ENCODE results near the gene ERI2. TPM values are rescaled to one million over a fixed set of nuclear protein-coding genes. Genes with fewer than 3 reads are reported as not detected.

Gene ERI2
- total and polyA plus RNA-seq, 2 of the 13 experiments (the other 11 are each of a cell fraction or from before 2014, with no cell fraction given): 17.4 to 41.3 TPM

DNA sequence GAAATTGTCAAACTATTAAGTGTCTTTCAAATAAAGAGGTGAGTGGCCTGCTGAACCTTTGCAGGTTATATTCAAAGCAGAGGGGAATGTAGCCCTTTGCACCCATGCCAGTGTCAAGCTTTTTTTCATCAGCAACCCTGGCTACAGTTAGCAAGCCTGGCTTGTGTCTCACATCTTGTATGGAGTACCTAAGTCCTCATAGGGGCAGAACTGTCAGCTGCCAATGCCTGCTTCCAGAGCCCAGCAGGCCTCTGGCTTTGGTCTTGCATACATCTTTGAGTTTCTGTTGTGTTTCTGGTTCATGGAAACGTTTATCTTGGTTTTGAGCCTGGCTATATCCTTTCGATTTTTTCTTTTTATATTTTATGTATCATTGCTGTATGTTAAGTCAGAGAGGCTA is 26.8 kb upstream of the ERI2 start:
- TF ChIP-seq ZNF331 (CRISPR knock-in tag; IDR thresholded peaks at IDR 0.05): no peak
- TF ChIP-seq, protein P1, sequence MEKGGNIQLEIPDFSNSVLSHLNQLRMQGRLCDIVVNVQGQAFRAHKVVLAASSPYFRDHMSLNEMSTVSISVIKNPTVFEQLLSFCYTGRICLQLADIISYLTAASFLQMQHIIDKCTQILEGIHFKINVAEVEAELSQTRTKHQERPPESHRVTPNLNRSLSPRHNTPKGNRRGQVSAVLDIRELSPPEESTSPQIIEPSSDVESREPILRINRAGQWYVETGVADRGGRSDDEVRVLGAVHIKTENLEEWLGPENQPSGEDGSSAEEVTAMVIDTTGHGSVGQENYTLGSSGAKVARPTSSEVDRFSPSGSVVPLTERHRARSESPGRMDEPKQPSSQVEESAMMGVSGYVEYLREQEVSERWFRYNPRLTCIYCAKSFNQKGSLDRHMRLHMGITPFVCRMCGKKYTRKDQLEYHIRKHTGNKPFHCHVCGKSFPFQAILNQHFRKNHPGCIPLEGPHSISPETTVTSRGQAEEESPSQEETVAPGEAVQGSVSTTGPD (CRISPR knock-in tag; IDR thresholded peaks at IDR 0.05): no peak
- no peak for TF ChIP-seq MEF2D (CRISPR knock-in tag; IDR thresholded peaks at IDR 0.05)
- TF ChIP-seq GABPA (IDR thresholded peaks at IDR 0.05; ENCODE audit: low read depth, low read length): no peak
- no peak for TF ChIP-seq GABPA (CRISPR knock-in tag; IDR thresholded peaks at IDR 0.05; ENCODE audit: low read depth)
- intact Hi-C loops (cut with micrococcal nuclease; ENCODE audit: unreplicated experiment): no loop called here
- Histone ChIP-seq H3K4me3 (replicated peaks in 1 of 3; ENCODE audit: insufficient read depth in 1 of 3, low read depth in 2 of 3, low read length in 3 of 3) (no peak overlapping the region), H3K27me3 (ENCODE audit: control insufficient read depth in 1 of 2, insufficient read depth in 2 of 2, low read length in 2 of 2) (no peaks in the 10 kb centered on the region), H3K4me2 (ENCODE audit: low read depth, low read length) (no peak overlapping the region), H4K20me1 (ENCODE audit: insufficient read depth, low read length) (no peaks in the 10 kb centered on the region), H2AFZ (ENCODE audit: low read length) (no peak overlapping the region), H3K9me3 (ENCODE audit: low read length) (no peaks in the 10 kb centered on the region; the same call in 1 of the 2 replicates), H3K79me2 (ENCODE audit: insufficient read depth, low read length) (no peaks in the 10 kb centered on the region), H3K4me1 (ENCODE audit: insufficient read depth, low read length) (no peaks in the 10 kb centered on the region), H3K36me3 (replicated peaks in 1 of 2; ENCODE audit: control insufficient read depth in 1 of 2, insufficient read depth in 2 of 2, low read length in 2 of 2) (peaks cover 4 to 41% of the 10 kb centered on the region in 2 experiments), H3K9ac (ENCODE audit: insufficient read depth, low read depth, low read length) (no peak overlapping the region), H3K27ac (ENCODE audit: extremely low read length, insufficient read depth, low read length) (no peak overlapping the region)
- WGBS (ENCODE audit: low lambda C conversion rate): 79% methylated on average over 2 of the region's 2 CpGs
- ATAC-seq: no peak
- BruUV-seq (replicated peaks): no TSS peak
- DNase-seq (ENCODE audit: low spot score): no peak
- ChIA-PET POLR2A (no interaction called here), CTCF (ENCODE audit: low intra/inter-chr PET ratio, low total read pairs) (no interaction called here)
- in situ Hi-C loops (cut with HindIII; ENCODE audit: extremely low pct_ligation_motif_present, low pct_unique_long_range_greater_than_20kb): no loop called here
- FAIRE-seq: no peak

DNA sequence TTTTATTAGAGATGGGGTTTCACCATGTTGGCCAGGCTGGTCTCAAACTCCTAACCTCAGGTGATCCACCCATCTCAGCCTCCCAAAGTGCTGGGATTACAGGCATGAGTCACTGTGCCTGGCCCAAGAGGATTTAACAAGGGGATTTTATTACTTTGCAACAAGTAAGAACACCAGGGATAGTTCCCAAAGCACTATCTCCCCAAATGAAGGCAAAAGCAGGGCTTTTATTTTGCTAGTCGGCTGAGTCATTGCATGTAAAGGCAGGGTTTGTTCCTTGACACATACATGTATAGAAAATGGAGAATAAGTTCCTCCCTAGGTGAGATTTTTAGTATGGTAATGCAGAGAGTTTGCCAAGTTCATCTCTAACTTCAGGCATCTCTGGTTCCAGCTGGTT is 24.1 kb upstream of the ERI2 start:
- no peak overlapping the region for H3K9ac ChIP-seq (ENCODE audit: insufficient read depth, low read depth, low read length)
- no peaks in the 10 kb centered on the region for H3K79me2 ChIP-seq (ENCODE audit: insufficient read depth, low read length)
- H3K4me2 ChIP-seq (ENCODE audit: low read depth, low read length): no peak overlapping the region
- CTCF ChIA-PET (ENCODE audit: low intra/inter-chr PET ratio, low total read pairs): no interaction called here
- H3K27ac ChIP-seq (ENCODE audit: extremely low read length, insufficient read depth, low read length): no peak overlapping the region
- H3K4me1 ChIP-seq (ENCODE audit: insufficient read depth, low read length): no peaks in the 10 kb centered on the region
- no peak for DNase-seq (ENCODE audit: low spot score)
- H3K27me3 ChIP-seq (ENCODE audit: control insufficient read depth in 1 of 2, insufficient read depth in 2 of 2, low read length in 2 of 2): no peaks in the 10 kb centered on the region
- H3K4me3 ChIP-seq (replicated peaks in 1 of 3; ENCODE audit: insufficient read depth in 1 of 3, low read depth in 2 of 3, low read length in 3 of 3): no peak overlapping the region
- in situ Hi-C loops (cut with HindIII; ENCODE audit: extremely low pct_ligation_motif_present, low pct_unique_long_range_greater_than_20kb) (no loop called here), intact Hi-C loops (cut with micrococcal nuclease; ENCODE audit: unreplicated experiment) (no loop called here)
- H2AFZ ChIP-seq (ENCODE audit: low read length): no peak overlapping the region
- no peaks in the 10 kb centered on the region for H4K20me1 ChIP-seq (ENCODE audit: insufficient read depth, low read length)
- BruUV-seq (replicated peaks): no TSS peak
- 92% methylated on average over 1 of the region's 1 CpG for WGBS (ENCODE audit: low lambda C conversion rate)
- no peak for FAIRE-seq
- H3K9me3 ChIP-seq (ENCODE audit: low read length): no peaks in the 10 kb centered on the region
- POLR2A ChIA-PET: no interaction called here
- peaks cover 3 to 51% of the 10 kb centered on the region in 2 experiments; a peak in 4 of 5 replicates for H3K36me3 ChIP-seq (replicated peaks in 1 of 2; ENCODE audit: control insufficient read depth in 1 of 2, insufficient read depth in 2 of 2, low read length in 2 of 2)
- no peak for ATAC-seq
- TF ChIP-seq, protein P2, sequence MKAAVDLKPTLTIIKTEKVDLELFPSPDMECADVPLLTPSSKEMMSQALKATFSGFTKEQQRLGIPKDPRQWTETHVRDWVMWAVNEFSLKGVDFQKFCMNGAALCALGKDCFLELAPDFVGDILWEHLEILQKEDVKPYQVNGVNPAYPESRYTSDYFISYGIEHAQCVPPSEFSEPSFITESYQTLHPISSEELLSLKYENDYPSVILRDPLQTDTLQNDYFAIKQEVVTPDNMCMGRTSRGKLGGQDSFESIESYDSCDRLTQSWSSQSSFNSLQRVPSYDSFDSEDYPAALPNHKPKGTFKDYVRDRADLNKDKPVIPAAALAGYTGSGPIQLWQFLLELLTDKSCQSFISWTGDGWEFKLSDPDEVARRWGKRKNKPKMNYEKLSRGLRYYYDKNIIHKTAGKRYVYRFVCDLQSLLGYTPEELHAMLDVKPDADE (CRISPR knock-in tag; IDR thresholded peaks at IDR 0.05): no peak
- TF ChIP-seq, protein P3, sequence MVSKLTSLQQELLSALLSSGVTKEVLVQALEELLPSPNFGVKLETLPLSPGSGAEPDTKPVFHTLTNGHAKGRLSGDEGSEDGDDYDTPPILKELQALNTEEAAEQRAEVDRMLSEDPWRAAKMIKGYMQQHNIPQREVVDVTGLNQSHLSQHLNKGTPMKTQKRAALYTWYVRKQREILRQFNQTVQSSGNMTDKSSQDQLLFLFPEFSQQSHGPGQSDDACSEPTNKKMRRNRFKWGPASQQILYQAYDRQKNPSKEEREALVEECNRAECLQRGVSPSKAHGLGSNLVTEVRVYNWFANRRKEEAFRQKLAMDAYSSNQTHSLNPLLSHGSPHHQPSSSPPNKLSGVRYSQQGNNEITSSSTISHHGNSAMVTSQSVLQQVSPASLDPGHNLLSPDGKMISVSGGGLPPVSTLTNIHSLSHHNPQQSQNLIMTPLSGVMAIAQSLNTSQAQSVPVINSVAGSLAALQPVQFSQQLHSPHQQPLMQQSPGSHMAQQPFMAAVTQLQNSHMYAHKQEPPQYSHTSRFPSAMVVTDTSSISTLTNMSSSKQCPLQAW (CRISPR knock-in tag; IDR thresholded peaks at IDR 0.05): no peak
- no peak for TF ChIP-seq RFXANK (CRISPR knock-in tag; IDR thresholded peaks at IDR 0.05)
- no peak for TF ChIP-seq GZF1 (CRISPR knock-in tag; IDR thresholded peaks at IDR 0.05)
- TF ChIP-seq, protein P4, sequence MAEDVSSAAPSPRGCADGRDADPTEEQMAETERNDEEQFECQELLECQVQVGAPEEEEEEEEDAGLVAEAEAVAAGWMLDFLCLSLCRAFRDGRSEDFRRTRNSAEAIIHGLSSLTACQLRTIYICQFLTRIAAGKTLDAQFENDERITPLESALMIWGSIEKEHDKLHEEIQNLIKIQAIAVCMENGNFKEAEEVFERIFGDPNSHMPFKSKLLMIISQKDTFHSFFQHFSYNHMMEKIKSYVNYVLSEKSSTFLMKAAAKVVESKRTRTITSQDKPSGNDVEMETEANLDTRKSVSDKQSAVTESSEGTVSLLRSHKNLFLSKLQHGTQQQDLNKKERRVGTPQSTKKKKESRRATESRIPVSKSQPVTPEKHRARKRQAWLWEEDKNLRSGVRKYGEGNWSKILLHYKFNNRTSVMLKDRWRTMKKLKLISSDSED (CRISPR knock-in tag; IDR thresholded peaks at IDR 0.05): no peak
- TF ChIP-seq, protein P5, sequence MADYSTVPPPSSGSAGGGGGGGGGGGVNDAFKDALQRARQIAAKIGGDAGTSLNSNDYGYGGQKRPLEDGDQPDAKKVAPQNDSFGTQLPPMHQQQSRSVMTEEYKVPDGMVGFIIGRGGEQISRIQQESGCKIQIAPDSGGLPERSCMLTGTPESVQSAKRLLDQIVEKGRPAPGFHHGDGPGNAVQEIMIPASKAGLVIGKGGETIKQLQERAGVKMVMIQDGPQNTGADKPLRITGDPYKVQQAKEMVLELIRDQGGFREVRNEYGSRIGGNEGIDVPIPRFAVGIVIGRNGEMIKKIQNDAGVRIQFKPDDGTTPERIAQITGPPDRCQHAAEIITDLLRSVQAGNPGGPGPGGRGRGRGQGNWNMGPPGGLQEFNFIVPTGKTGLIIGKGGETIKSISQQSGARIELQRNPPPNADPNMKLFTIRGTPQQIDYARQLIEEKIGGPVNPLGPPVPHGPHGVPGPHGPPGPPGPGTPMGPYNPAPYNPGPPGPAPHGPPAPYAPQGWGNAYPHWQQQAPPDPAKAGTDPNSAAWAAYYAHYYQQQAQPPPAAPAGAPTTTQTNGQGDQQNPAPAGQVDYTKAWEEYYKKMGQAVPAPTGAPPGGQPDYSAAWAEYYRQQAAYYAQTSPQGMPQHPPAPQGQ (CRISPR knock-in tag; IDR thresholded peaks at IDR 0.05; ENCODE audit: borderline replicate concordance): no peak
- TF ChIP-seq ZFP1 (CRISPR knock-in tag; IDR thresholded peaks at IDR 0.05): no peak

Data from HepG2 (cell line).